A549 (cell line): ENCODE results near the gene WDR77. TPM values are rescaled to one million over a fixed set of nuclear protein-coding genes. Genes with fewer than 3 reads are reported as not detected.

ENCODE experiments used
- ATAC-seq, 2 experiments: fragments of 200-7000 bp in 1 of 2; fragments of >200 bp in 1 of 2; cut with Nextera tagmentation in 1 of 2; cut with Tn5 transposase in 1 of 2; 3 replicates each; pipeline versions ENCODE4 v1.8.0 to v1.9.1; 2018 to 2020; ENCODE audit warnings: mild to moderate bottlenecking in 1 of 2, moderate library complexity in 1 of 2
- CTCF ChIA-PET: fragments of 300-600 bp; sonication (Branson Sonifier 250); formaldehyde crosslinking; extraction: SDS; loops from one replicate; lab custom pipeline; 2021; ENCODE audit warnings: antibody characterized with exemption, inconsistent platforms; lab: Yijun Ruan, JAX
- POLR2A ChIA-PET: fragments of 350-600 bp; formaldehyde crosslinking; extraction: SDS; loops from one replicate; lab custom pipeline; 2021; ENCODE audit warnings: antibody characterized with exemption, inconsistent platforms; lab: Yijun Ruan, JAX
- DNase-seq, 2 experiments: peaks; one replicate each; pipeline versions ENCODE4 v3.0.0 to v3.0.0-alpha.2; 2011 to 2016; ENCODE audit warnings: low read depth in 1 of 2, low spot score in 1 of 2
- FAIRE-seq: peaks from 2 replicates; lab custom pipeline; 2011; peaks lifted over from hg19 to GRCh38; lab: Jason Lieb, UNC
- H3K27ac ChIP-seq, 2 experiments: fragments of >200 bp; sonication (Bioruptor Twin); formaldehyde crosslinking; 3 replicates each; pipeline ENCODE4 v1.5.1; 2016 to 2017
- H3K4me1 ChIP-seq: fragments of >200 bp; sonication (Bioruptor Twin); formaldehyde crosslinking; 3 replicates; pipeline ENCODE4 v1.6.1; 2016
- H3K4me2 ChIP-seq: fragments of >200 bp; sonication (Bioruptor Twin); formaldehyde crosslinking; 3 replicates; pipeline ENCODE4 v1.6.1; 2016
- H3K4me3 ChIP-seq: fragments of >200 bp; sonication (Bioruptor Twin); formaldehyde crosslinking; 3 replicates; pipeline ENCODE4 v1.5.1; 2016
- H3K9me3 ChIP-seq: fragments of >200 bp; sonication (Bioruptor Twin); formaldehyde crosslinking; 3 replicates; pipeline ENCODE4 v1.6.1; 2016
- BCL3 ChIP-seq: fragments of >200 bp; sonication (Bioruptor Twin); formaldehyde crosslinking; IDR thresholded peaks from 3 replicates; pipeline ENCODE4 v1.6.1; 2016
- BHLHE40 ChIP-seq: IDR thresholded peaks from 2 replicates; pipeline ENCODE4 v1.6.1; 2012; ENCODE audit warnings: low read depth, low read length, inconsistent platforms
- CBX2 ChIP-seq: fragments of 200-600 bp; sonication (generic); IDR thresholded peaks from 2 replicates; pipeline ENCODE4 v1.6.1; 2016; ENCODE audit warnings: low read depth, mild to moderate bottlenecking, borderline replicate concordance
- CEBPB ChIP-seq, 2 experiments: fragments of >200 bp in 1 of 2; sonication (Bioruptor Twin) in 1 of 2; formaldehyde crosslinking in 1 of 2; IDR thresholded peaks; 2 replicates each; pipeline ENCODE4 v1.6.1; 2012 to 2016
- EHMT2 ChIP-seq: fragments of 200-600 bp; sonication (generic); IDR thresholded peaks from 2 replicates; pipeline ENCODE4 v1.6.1; 2016; ENCODE audit warnings: antibody characterized with exemption, low read depth, mild to moderate bottlenecking, moderate library complexity
- ELK1 ChIP-seq: fragments of 150-350 bp; IDR thresholded peaks from 2 replicates; pipeline ENCODE4 v1.6.1; 2014; ENCODE audit warnings: low read depth, mild to moderate bottlenecking, low read length
- EP300 ChIP-seq, 2 experiments: fragments of >200 bp; sonication (Bioruptor Twin); formaldehyde crosslinking; IDR thresholded peaks; 2 replicates in 1 of 2; 3 replicates in 1 of 2; pipeline ENCODE4 v1.6.1; 2016 to 2017
- FOSB ChIP-seq: fragments of 250-450 bp; sonication (Bioruptor Pico); IDR thresholded peaks from 2 replicates; pipeline ENCODE4 v1.5.0; 2020; ENCODE audit warnings: mild to moderate bottlenecking, moderate library complexity
- FOSL2 ChIP-seq, 2 experiments: fragments of 450-650 bp in 1 of 2; fragments of >200 bp in 1 of 2; sonication (Bioruptor Twin) in 1 of 2; formaldehyde crosslinking; IDR thresholded peaks; 2 replicates each; pipeline versions ENCODE4 v1.5.0 to v1.6.1; 2016 to 2020; ENCODE audit warnings: mild to moderate bottlenecking in 1 of 2, moderate library complexity in 1 of 2
- HDAC2 ChIP-seq: fragments of 200-600 bp; sonication (generic); IDR thresholded peaks from 2 replicates; pipeline ENCODE4 v1.6.1; 2016
- HES2 ChIP-seq: fragments of >200 bp; sonication (Bioruptor Twin); formaldehyde crosslinking; IDR thresholded peaks from 2 replicates; pipeline ENCODE4 v1.6.1; 2016
- HEYL ChIP-seq: fragments of 250-450 bp; sonication (Bioruptor Pico); IDR thresholded peaks from 2 replicates; pipeline ENCODE4 v1.8.0; 2021; ENCODE audit warnings: mild to moderate bottlenecking, moderate library complexity
- HMGXB4 ChIP-seq: fragments of 250-450 bp; sonication (Bioruptor Pico); IDR thresholded peaks from 2 replicates; pipeline ENCODE4 v1.5.0; 2021; ENCODE audit warnings: mild to moderate bottlenecking, moderate library complexity, borderline replicate concordance
- HOXA7 ChIP-seq: fragments of 250-450 bp; sonication (Bioruptor Pico); IDR thresholded peaks from 2 replicates; pipeline ENCODE4 v1.5.0; 2020; ENCODE audit warnings: mild to moderate bottlenecking, moderate library complexity
- HOXB13 ChIP-seq: fragments of 250-450 bp; sonication (Bioruptor Pico); IDR thresholded peaks from 2 replicates; pipeline ENCODE4 v1.5.0; 2020; ENCODE audit warnings: low read depth, mild to moderate bottlenecking, moderate library complexity
- HOXB5 ChIP-seq: fragments of 250-450 bp; sonication (Bioruptor Pico); IDR thresholded peaks from 2 replicates; pipeline ENCODE4 v1.5.0; 2020; ENCODE audit warnings: mild to moderate bottlenecking, moderate library complexity
- JUNB ChIP-seq: fragments of >200 bp; sonication (Bioruptor Twin); formaldehyde crosslinking; IDR thresholded peaks from 2 replicates; pipeline ENCODE4 v1.6.1; 2016
- KDM1A ChIP-seq: fragments of 200-600 bp; sonication (generic); IDR thresholded peaks from 2 replicates; pipeline ENCODE4 v1.6.1; 2016; ENCODE audit warnings: low read depth, mild to moderate bottlenecking
- KDM5A ChIP-seq: fragments of 200-600 bp; sonication (generic); IDR thresholded peaks from 2 replicates; pipeline ENCODE4 v1.6.1; 2016; ENCODE audit warnings: antibody characterized with exemption, mild to moderate bottlenecking
- MAFK ChIP-seq: fragments of 450-650 bp; IDR thresholded peaks from 2 replicates; pipeline ENCODE4 v1.6.1; 2014; ENCODE audit not compliant: partially characterized antibody
- MAZ ChIP-seq: fragments of 150-350 bp; IDR thresholded peaks from 2 replicates; pipeline ENCODE4 v1.6.1; 2014; ENCODE audit warnings: antibody characterized with exemption, low read depth, low read length, borderline replicate concordance
- PHF8 ChIP-seq: fragments of 200-600 bp; sonication (generic); IDR thresholded peaks from 2 replicates; pipeline ENCODE4 v1.6.1; 2016; ENCODE audit warnings: low read depth, mild to moderate bottlenecking, antibody characterized with exemption, moderate library complexity, borderline replicate concordance
- RARB ChIP-seq: fragments of 250-450 bp; sonication (Bioruptor Pico); IDR thresholded peaks from 2 replicates; pipeline ENCODE4 v1.8.0; 2021; ENCODE audit warnings: mild to moderate bottlenecking, moderate library complexity
- RFX5 ChIP-seq: fragments of 450-650 bp; IDR thresholded peaks from 2 replicates; pipeline ENCODE4 v1.7.1; 2014; ENCODE audit warnings: antibody characterized with exemption, mild to moderate bottlenecking, moderate library complexity
- SMC3 ChIP-seq: fragments of >200 bp; sonication (Bioruptor Twin); formaldehyde crosslinking; IDR thresholded peaks from 3 replicates; pipeline ENCODE4 v1.6.1; 2018; ENCODE audit warnings: inconsistent platforms
- TFCP2L1 ChIP-seq: fragments of 250-450 bp; sonication (Bioruptor Pico); IDR thresholded peaks from 2 replicates; pipeline ENCODE4 v1.5.0; 2021; ENCODE audit warnings: mild to moderate bottlenecking
- TP53 ChIP-seq: fragments of 250-450 bp; sonication (Bioruptor Pico); IDR thresholded peaks from 2 replicates; pipeline ENCODE4 v1.5.0; 2021; ENCODE audit warnings: mild to moderate bottlenecking, moderate library complexity
- ZC3H11A ChIP-seq: fragments of 450-650 bp; IDR thresholded peaks from 2 replicates; pipeline ENCODE4 v1.6.1; 2014; ENCODE audit warnings: antibody characterized with exemption, mild to moderate bottlenecking
- ZNF302 ChIP-seq: fragments of 250-450 bp; sonication (Bioruptor Pico); IDR thresholded peaks from 2 replicates; pipeline ENCODE4 v1.9.0; 2021; ENCODE audit warnings: inconsistent platforms, mild to moderate bottlenecking, moderate library complexity
- WGBS: methylation state at CpG from one replicate; pipeline ENCODE4 v1.1.6; 2017; ENCODE audit errors: missing lambda C conversion rate; 5-methylcytosine and 5-hydroxymethylcytosine counted together
- polyA plus RNA-seq, 4 experiments: library from polyadenylated mRNA; depleted of rRNA in 3 of 4; stranded (reverse); fragments of >200 nt; fragmentation: RNase III in 1 of 4; extraction: RNeasy Plus Mini Kit Qiagen cat#74134 plus additional on column Dnase treatment in 1 of 4; gene quantifications; 2 replicates in 3 of 4; 3 replicates in 1 of 4; pipeline ENCODE4 v1.2.3, GENCODE V29; 2011 to 2017

The WDR77 gene
- polyA plus RNA-seq, 2 of the 4 experiments (the other 2 are of a cell fraction): 53.0 to 122 TPM

GRCh38 chr1:111468717-111469100, 19.7 kb upstream of the WDR77 start (continued):
- TF ChIP-seq HES2: no peak
- TF ChIP-seq EP300 (IDR thresholded peaks at IDR 0.05): no peak
- TF ChIP-seq CEBPB (IDR thresholded peaks at IDR 0.05): no peak
- no peak for TF ChIP-seq HOXB5 (CRISPR knock-in tag)
- TF ChIP-seq, all 56 proteins: peak for 0

- ChIA-PET POLR2A (no interaction called here), CTCF (interaction anchor here (0.9 to 1.2 kb wide), 2 partner anchors 14 to 40 kb away, joined by 3 read pairs; no protein-coding TSS in a partner anchor)
- Histone ChIP-seq H3K4me3 (no peak overlapping the region), H3K4me2 (no peak overlapping the region), H3K27ac (no peak overlapping the region), H3K4me1 (no peaks in the 10 kb centered on the region), H3K9me3 (no peaks in the 10 kb centered on the region)
- no peak for DNase-seq
- TF ChIP-seq MAZ (no peak), HOXA7 (CRISPR knock-in tag) (no peak), KDM5A (no peak), FOSB (no peak), RFX5 (no peak), JUNB (no peak), TP53 (CRISPR knock-in tag) (no peak), HEYL (no peak), TFCP2L1 (no peak), BCL3 (no peak), HOXB13 (CRISPR knock-in tag) (no peak)
- 85% methylated on average over 2 of the region's 2 CpGs for WGBS
- ATAC-seq: no peak
- no peak for FAIRE-seq
Observed at GRCh38 chr1:111467865-111468716, 19.0 kb upstream of the WDR77 start.

- POLR2A ChIA-PET: no interaction called here
- no peak for ATAC-seq
- CTCF ChIA-PET: no interaction called here
- FAIRE-seq: no peak
- DNase-seq: no peak
- H3K4me2 ChIP-seq: no peak overlapping the region
- no peaks in the 10 kb centered on the region for H3K4me1 ChIP-seq
- WGBS: 0% methylated on average over 1 of the region's 1 CpG
- no peak for TF ChIP-seq HMGXB4 (CRISPR knock-in tag)
- no peak for TF ChIP-seq MAZ
- no peak for TF ChIP-seq ZC3H11A
- no peak for TF ChIP-seq KDM1A
- TF ChIP-seq CBX2: no peak
- no peak for TF ChIP-seq PHF8
- no peak for TF ChIP-seq RARB
- TF ChIP-seq ELK1: no peak
- TF ChIP-seq HDAC2: no peak
- TF ChIP-seq EHMT2: no peak
- no peak for TF ChIP-seq BHLHE40
- TF ChIP-seq JUNB: no peak
- TF ChIP-seq ZNF302: no peak
- TF ChIP-seq MAFK: no peak
- no peak for TF ChIP-seq SMC3
- no peak for TF ChIP-seq FOSL2 (IDR thresholded peaks at IDR 0.05)
- no peak for TF ChIP-seq FOSL2 (CRISPR knock-in tag; IDR thresholded peaks at IDR 0.05)
- H3K27ac ChIP-seq: no peak overlapping the region
- no peaks in the 10 kb centered on the region for H3K9me3 ChIP-seq
- H3K4me3 ChIP-seq: no peak overlapping the region
Observed at GRCh38 chr1:111466480-111466879, 17.4 kb upstream of the WDR77 start.
